HFF-Myc (cell line): ENCODE measurements around the gene GGACT.

Source experiments
- DNase-seq: peaks from one replicate; pipeline ENCODE4 v3.0.0-alpha.2; 2011; ENCODE audit warnings: low read depth; ENCODE audit errors: extremely low read depth
- H3K4me3 ChIP-seq: replicated peaks from 2 replicates; pipeline ENCODE4 v1.5.1; 2011; ENCODE audit warnings: low read depth, mild to moderate bottlenecking, control low read depth, low read length
- TF ChIP-seq, protein P1 (sequence below): IDR thresholded peaks from 2 replicates; pipeline ENCODE4 v1.5.1; 2012; ENCODE audit warnings: mild to moderate bottlenecking, low read depth, low read length, control low read depth; ENCODE audit errors: missing control alignments

Gene GGACT

DNA sequence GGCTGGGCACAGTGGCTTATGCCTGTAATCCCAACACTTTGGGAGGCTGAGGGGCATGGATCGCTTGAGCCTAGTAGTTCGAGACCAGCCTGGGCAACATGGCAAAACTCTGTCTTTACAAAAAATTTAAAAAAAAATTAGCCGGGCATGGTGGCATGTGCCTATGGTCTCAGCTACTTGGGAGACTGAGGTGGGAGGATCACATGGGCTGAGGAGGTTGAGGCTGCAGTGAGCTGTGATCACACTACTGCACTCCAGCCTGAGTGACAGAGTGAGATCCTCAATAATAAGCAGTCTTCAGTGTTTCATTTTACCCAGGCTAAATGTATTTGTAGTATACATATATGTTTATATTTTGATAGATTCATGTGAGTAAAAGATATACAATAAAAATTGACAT, 85.0 kb downstream of the GGACT start:
- TF ChIP-seq, protein P1, sequence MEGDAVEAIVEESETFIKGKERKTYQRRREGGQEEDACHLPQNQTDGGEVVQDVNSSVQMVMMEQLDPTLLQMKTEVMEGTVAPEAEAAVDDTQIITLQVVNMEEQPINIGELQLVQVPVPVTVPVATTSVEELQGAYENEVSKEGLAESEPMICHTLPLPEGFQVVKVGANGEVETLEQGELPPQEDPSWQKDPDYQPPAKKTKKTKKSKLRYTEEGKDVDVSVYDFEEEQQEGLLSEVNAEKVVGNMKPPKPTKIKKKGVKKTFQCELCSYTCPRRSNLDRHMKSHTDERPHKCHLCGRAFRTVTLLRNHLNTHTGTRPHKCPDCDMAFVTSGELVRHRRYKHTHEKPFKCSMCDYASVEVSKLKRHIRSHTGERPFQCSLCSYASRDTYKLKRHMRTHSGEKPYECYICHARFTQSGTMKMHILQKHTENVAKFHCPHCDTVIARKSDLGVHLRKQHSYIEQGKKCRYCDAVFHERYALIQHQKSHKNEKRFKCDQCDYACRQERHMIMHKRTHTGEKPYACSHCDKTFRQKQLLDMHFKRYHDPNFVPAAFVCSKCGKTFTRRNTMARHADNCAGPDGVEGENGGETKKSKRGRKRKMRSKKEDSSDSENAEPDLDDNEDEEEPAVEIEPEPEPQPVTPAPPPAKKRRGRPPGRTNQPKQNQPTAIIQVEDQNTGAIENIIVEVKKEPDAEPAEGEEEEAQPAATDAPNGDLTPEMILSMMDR: no peak
- H3K4me3 ChIP-seq: no peak overlapping the region

DNA sequence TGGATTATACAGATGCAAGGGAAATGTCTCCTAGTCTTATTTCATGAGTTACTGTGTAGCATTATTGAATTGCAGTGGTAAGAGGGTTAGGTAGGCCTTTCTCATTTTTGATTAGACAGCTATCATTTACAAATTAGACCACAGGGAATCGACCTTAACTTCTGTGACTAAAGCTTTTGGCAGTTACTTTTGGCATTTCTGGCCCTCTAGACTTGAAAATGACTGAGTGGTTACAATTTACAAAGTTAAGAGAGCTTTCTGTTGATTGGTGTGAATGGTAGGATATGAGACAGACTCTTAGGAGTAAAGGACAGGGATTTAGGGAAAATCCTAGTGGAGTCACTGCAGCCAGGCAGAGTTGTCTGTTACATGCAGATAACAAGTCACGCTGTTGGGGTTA, 86.1 kb downstream of the GGACT start:
- TF ChIP-seq, protein P1: no peak
- H3K4me3 ChIP-seq: no peak overlapping the region
- DNase-seq: no peak

More for the DNA sequence above, 85.0 kb downstream of the GGACT start:
- no peak for DNase-seq

GRCh38 chr13:100497389-100497788, 91.2 kb downstream of the GGACT start:
- H3K4me3 ChIP-seq: no peak overlapping the region
- DNase-seq: no peak
- TF ChIP-seq, protein P1: no peak

GRCh38 chr13:100495455-100495854, 93.1 kb downstream of the GGACT start:
- no peak for DNase-seq
- H3K4me3 ChIP-seq: no peak overlapping the region
- TF ChIP-seq, protein P1: no peak

DNA sequence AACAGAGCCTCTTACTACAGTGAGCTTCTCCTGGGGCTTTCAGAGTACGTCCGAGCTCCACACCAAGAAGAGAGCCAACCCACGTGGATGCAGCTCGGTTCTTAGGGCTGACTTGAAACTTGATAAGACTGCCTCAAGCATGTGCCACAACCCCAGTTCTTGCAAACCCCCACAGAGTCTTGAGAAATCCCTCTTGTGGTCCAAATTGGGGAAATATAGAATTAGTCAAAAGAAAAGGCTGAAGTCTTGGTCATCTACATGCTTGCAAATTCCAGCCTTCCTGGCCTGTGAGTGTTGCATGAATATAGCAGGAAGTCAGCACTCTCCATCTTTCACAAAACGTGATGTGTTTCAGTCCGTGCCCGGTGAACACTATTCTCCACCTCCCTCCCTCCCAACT, 95.2 kb downstream of the GGACT start:
- TF ChIP-seq, protein P1: no peak
- no peak overlapping the region for H3K4me3 ChIP-seq
- DNase-seq: no peak

GRCh38 chr13:100491164-100491842, 97.3 kb downstream of the GGACT start:
- TF ChIP-seq, protein P1: no peak
- DNase-seq: no peak
- no peak overlapping the region for H3K4me3 ChIP-seq

DNA sequence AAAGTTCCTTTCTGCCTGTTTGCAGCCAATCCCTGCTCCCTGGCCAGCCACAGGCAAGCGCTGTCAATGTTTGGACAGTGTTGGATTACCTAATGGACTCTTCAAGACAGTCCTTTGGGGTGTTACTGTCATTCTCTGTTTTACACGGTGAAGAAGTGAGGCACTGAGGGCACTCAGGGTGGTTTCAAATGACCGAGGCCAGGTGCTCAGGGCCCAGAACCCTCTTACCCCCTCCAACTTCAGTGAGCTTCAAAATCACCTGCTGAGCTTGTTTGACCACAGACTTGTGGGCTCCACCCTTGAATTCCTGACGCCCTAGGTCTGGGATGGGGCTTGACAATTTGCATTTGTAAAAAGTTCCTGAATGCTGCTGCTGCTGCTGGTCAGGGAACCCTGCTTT, 97.9 kb downstream of the GGACT start:
- H3K4me3 ChIP-seq: no peak overlapping the region
- TF ChIP-seq, protein P1: no peak
- DNase-seq: no peak
